Sigmoid colon (tissue), 4 donors: ENCODE measurements around the gene ADAM10.

Experiments used
- CTCF ChIP-seq, 4 experiments: fragments of 450-650 bp in 3 of 4; fragments of 200-600 bp in 1 of 4; IDR thresholded peaks; one replicate each; pipeline ENCODE4 v1.5.1; 2016 to 2019; ENCODE audit warnings: antibody characterized with exemption in 4 of 4, mild to moderate bottlenecking in 3 of 4, moderate library complexity in 2 of 4
- POLR2AphosphoS5 ChIP-seq, 4 donors: sonication (generic); formaldehyde crosslinking; IDR thresholded peaks; one replicate each; pipeline ENCODE4 v1.6.1; 2017; ENCODE audit warnings: antibody characterized with exemption in 4 of 4

DNA sequence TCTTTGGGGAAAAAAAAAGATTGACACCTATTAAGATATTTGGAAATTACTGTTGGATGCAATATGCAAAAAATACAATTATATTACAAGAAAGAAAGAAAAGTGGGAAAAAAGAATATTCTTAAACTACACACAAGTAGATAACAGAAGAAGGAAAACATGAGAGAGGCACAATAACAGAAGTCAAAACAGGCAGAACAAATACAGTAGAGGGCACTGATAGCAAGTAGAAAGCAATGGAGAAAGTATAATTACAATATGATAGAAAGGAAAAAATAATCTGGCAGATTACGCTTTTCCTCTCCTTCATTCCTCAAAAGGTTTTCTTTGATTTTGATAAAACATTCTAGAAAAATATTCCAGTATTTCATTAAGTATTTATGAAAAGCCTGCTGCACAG, 72.1 kb downstream of the ADAM10 start:
- no peak for TF ChIP-seq POLR2AphosphoS5 (IDR thresholded peaks at IDR 0.05)
- TF ChIP-seq CTCF (IDR thresholded peaks at IDR 0.05): peak in 1 of 4 experiments; percentile 12
